ENCODE results near the gene MSI2. TPM values are rescaled to one million over a fixed set of nuclear protein-coding genes. Genes with fewer than 3 reads are reported as not detected.

MSI2 gene
- total and polyA plus RNA-seq, 2 donors (not counting 1 experiment from before 2014, with no cell fraction given): 16.1 to 196 TPM

GRCh38 chr17:57262557-57262956 is 6.2 kb downstream of the MSI2 start:
- H3K4me1 ChIP-seq (ENCODE audit: control insufficient read depth in 2 of 2, insufficient read depth in 2 of 2, low read length in 2 of 2): peaks cover 35 to 49% of the 10 kb centered on the region in 2 donors
- H3K79me2 ChIP-seq (ENCODE audit: control insufficient read depth, insufficient read depth, low read length): peaks cover 83% of the 10 kb centered on the region
- H3K36me3 ChIP-seq (replicated peaks in 1 of 2; ENCODE audit: control extremely low read depth in 1 of 2, control insufficient read depth in 1 of 2, extremely low read depth in 1 of 2, insufficient read depth in 2 of 2, low read length in 1 of 2): peaks cover 13 to 53% of the 10 kb centered on the region in 2 experiments
- POLR2A ChIA-PET: no interaction called here
- H2AFZ ChIP-seq (ENCODE audit: insufficient read depth, low read depth, low read length, poor library complexity, severe bottlenecking): no peak overlapping the region
- no peak overlapping the region for H3K4me3 Mint-ChIP-seq
- H3K9ac ChIP-seq (ENCODE audit: low read length): no peak overlapping the region
- CTCF ChIA-PET: interaction anchor here (0.6 kb wide), 1 partner anchor 487 kb away, joined by 4 read pairs; no protein-coding TSS in a partner anchor
- H3K27ac ChIP-seq (ENCODE audit: low read length in 2 of 2): no peak overlapping the region
- WGBS (ENCODE audit: insufficient coverage): no CpG with 5 or more reads among the region's 1 CpG
- no peaks in the 10 kb centered on the region for H3K9me3 ChIP-seq (ENCODE audit: control extremely low read depth in 1 of 3, control insufficient read depth in 2 of 3, insufficient read depth in 1 of 3, low read length in 2 of 3)
- ATAC-seq (ENCODE audit: low read depth): no peak
- no peaks in the 10 kb centered on the region for H3K27me3 Mint-ChIP-seq
- no peak overlapping the region for H3K4me2 ChIP-seq (replicated peaks; ENCODE audit: low read depth, low read length, poor library complexity, severe bottlenecking)
- no peak overlapping the region for H3K27ac Mint-ChIP-seq
- H3K4me1 Mint-ChIP-seq: peaks cover 56% of the 10 kb centered on the region
- no peak for DNase-seq
- peaks cover 35% of the 10 kb centered on the region for H4K20me1 ChIP-seq (ENCODE audit: control insufficient read depth, insufficient read depth, low read length, poor library complexity, severe bottlenecking)
- no peak overlapping the region for H3K4me3 ChIP-seq (ENCODE audit: control extremely low read depth in 1 of 5, extremely low read depth in 1 of 5, insufficient read depth in 1 of 5, low read depth in 2 of 5, low read length in 4 of 5)
- no peaks in the 10 kb centered on the region for H3K9me3 Mint-ChIP-seq (ENCODE audit: insufficient read depth)
- H3K27me3 ChIP-seq (replicated peaks in 1 of 4; ENCODE audit: control extremely low read depth in 1 of 4, control insufficient read depth in 3 of 4, insufficient read depth in 4 of 4, low read length in 3 of 4): no peaks in the 10 kb centered on the region
- TF ChIP-seq EZH2 (IDR thresholded peaks at IDR 0.05; ENCODE audit: borderline replicate concordance, insufficient read depth, low read depth, low read length, poor library complexity, severe bottlenecking) (no peak), CTCF (IDR thresholded peaks at IDR 0.05) (no peak)
- intact Hi-C loops (cut with micrococcal nuclease): no loop called here

- Mint-ChIP-seq H3K27ac (no peak overlapping the region), H3K4me1 (peaks cover 39% of the 10 kb centered on the region), H3K4me3 (no peak overlapping the region), H3K27me3 (no peaks in the 10 kb centered on the region), H3K9me3 (ENCODE audit: insufficient read depth) (no peaks in the 10 kb centered on the region)
- Histone ChIP-seq H3K79me2 (ENCODE audit: control insufficient read depth, insufficient read depth, low read length) (peaks cover 90% of the 10 kb centered on the region), H2AFZ (ENCODE audit: insufficient read depth, low read depth, low read length, poor library complexity, severe bottlenecking) (no peak overlapping the region), H3K27me3 (replicated peaks in 1 of 4; ENCODE audit: control extremely low read depth in 1 of 4, control insufficient read depth in 3 of 4, insufficient read depth in 4 of 4, low read length in 3 of 4) (no peaks in the 10 kb centered on the region), H3K4me2 (replicated peaks; ENCODE audit: low read depth, low read length, poor library complexity, severe bottlenecking) (no peak overlapping the region), H3K4me1 (ENCODE audit: control insufficient read depth in 2 of 2, insufficient read depth in 2 of 2, low read length in 2 of 2) (peaks cover 18 to 33% of the 10 kb centered on the region in 2 donors), H3K36me3 (replicated peaks in 1 of 2; ENCODE audit: control extremely low read depth in 1 of 2, control insufficient read depth in 1 of 2, extremely low read depth in 1 of 2, insufficient read depth in 2 of 2, low read length in 1 of 2) (peaks cover 13 to 67% of the 10 kb centered on the region in 2 experiments), H3K9me3 (ENCODE audit: control extremely low read depth in 1 of 3, control insufficient read depth in 2 of 3, insufficient read depth in 1 of 3, low read length in 2 of 3) (no peaks in the 10 kb centered on the region), H3K27ac (ENCODE audit: low read length in 2 of 2) (no peak overlapping the region), H3K9ac (ENCODE audit: low read length) (no peak overlapping the region), H3K4me3 (ENCODE audit: control extremely low read depth in 1 of 5, extremely low read depth in 1 of 5, insufficient read depth in 1 of 5, low read depth in 2 of 5, low read length in 4 of 5) (no peak overlapping the region), H4K20me1 (ENCODE audit: control insufficient read depth, insufficient read depth, low read length, poor library complexity, severe bottlenecking) (peaks cover 44% of the 10 kb centered on the region)
- no peak for DNase-seq
- WGBS (ENCODE audit: insufficient coverage): no CpG with 5 or more reads among the region's 5 CpGs
- ChIA-PET POLR2A (interaction anchor here (0.7 kb wide), 1 partner anchor 287 kb away, joined by 3 read pairs; no protein-coding TSS in a partner anchor), CTCF (interaction anchor here (0.9 kb wide), 2 partner anchors 408 to 483 kb away, joined by 3 to 4 read pairs; no protein-coding TSS in a partner anchor)
- intact Hi-C loops (cut with micrococcal nuclease): no loop called here
- TF ChIP-seq EZH2 (IDR thresholded peaks at IDR 0.05; ENCODE audit: borderline replicate concordance, insufficient read depth, low read depth, low read length, poor library complexity, severe bottlenecking) (no peak), CTCF (IDR thresholded peaks at IDR 0.05) (no peak)
- ATAC-seq (ENCODE audit: low read depth): no peak
Observed at GRCh38 chr17:57264250-57264649, 7.9 kb downstream of the MSI2 start.

Measured in B cell (primary cell).